Fibroblast of lung (primary cell): ENCODE measurements around the gene NDUFAB1.

Source experiments
- CTCF ChIP-seq, 2 donors: IDR thresholded peaks in 1 of 2; conservative IDR thresholded peaks in 1 of 2; 1 replicate in 1 of 2; 2 replicates in 1 of 2; pipeline ENCODE4 v1.5.1; 2011 to 2012; ENCODE audit warnings: low read length in 2 of 2, control low read depth in 1 of 2, inconsistent platforms in 1 of 2, low read depth in 1 of 2, mild to moderate bottlenecking in 1 of 2
- EZH2 ChIP-seq: IDR thresholded peaks from 2 replicates; pipeline ENCODE4 v1.5.1; 2012; ENCODE audit warnings: low read length, control low read depth, mild to moderate bottlenecking; ENCODE audit errors: missing control alignments

- TF ChIP-seq EZH2, result no peak
- no peak for TF ChIP-seq CTCF (conservative IDR thresholded peaks at IDR 0.05 in 1 of 2, IDR thresholded peaks at IDR 0.05 in 1 of 2; ENCODE audit: low read depth in 1 of 2, low read length in 2 of 2)
These were observed 57.2 kb downstream of the NDUFAB1 start for GRCh38 chr16:23538919-23539278.
